ENCODE measurements around the gene TPBGL. TPM values are rescaled to one million over a fixed set of nuclear protein-coding genes. Genes with fewer than 3 reads are reported as not detected.

The TPBGL gene
- total RNA-seq, 1 donor, result not detected

- H3K36me3 ChIP-seq (ENCODE audit: insufficient read depth, low read length), result no peaks in the 10 kb centered on the region
- TF ChIP-seq CTCF (IDR thresholded peaks at IDR 0.05; ENCODE audit: extremely low read depth, low read depth, low read length), result no peak
- DNase-seq (ENCODE audit: insufficient read length, low spot score, missing footprints), result no peak
- H3K27ac ChIP-seq (ENCODE audit: low read depth, low read length), result no peak overlapping the region
- H3K4me1 ChIP-seq (ENCODE audit: insufficient read depth, low read length), result no peaks in the 10 kb centered on the region
- no peaks in the 10 kb centered on the region for H4K20me1 ChIP-seq (ENCODE audit: insufficient read depth, low read length)
- H3K4me2 ChIP-seq (ENCODE audit: insufficient read depth, low read length), result no peak overlapping the region
- H3K27me3 ChIP-seq (ENCODE audit: insufficient read depth, low read length), result no peaks in the 10 kb centered on the region
- H3K9me3 ChIP-seq (ENCODE audit: low read depth, low read length), result no peaks in the 10 kb centered on the region
- no peaks in the 10 kb centered on the region for H3K79me2 ChIP-seq (ENCODE audit: insufficient read depth, low read length)
- H3K4me3 ChIP-seq (ENCODE audit: insufficient read depth, low read length), result no peak overlapping the region
- no peak overlapping the region for H2AFZ ChIP-seq (ENCODE audit: low read length)
These were observed 52.4 kb downstream of the TPBGL start for GRCh38 chr11:75292943-75293342.

Other genes with a start within 250 kb of the TPBGL start
- not detected in 2 replicates for gene OR2AT4, start 143.9 kb upstream of the TPBGL start, total RNA-seq
- under 0.01 and 0.72 TPM in 2 replicates for gene SLCO2B1, start 89.7 kb upstream of the TPBGL start, total RNA-seq
- gene ARRB1, start 110.9 kb downstream of the TPBGL start, total RNA-seq, result 14.5 and 19.4 TPM in 2 replicates
- gene RPS3, start 158.7 kb downstream of the TPBGL start, total RNA-seq, result 1,511 and 1,512 TPM in 2 replicates
- gene KLHL35, start 192.4 kb downstream of the TPBGL start, total RNA-seq, result 2.4 and 4.3 TPM in 2 replicates